Neural progenitor cell (in vitro differentiated cells): ENCODE measurements around the gene HEMK1. TPM values are rescaled to one million over a fixed set of nuclear protein-coding genes. Genes with fewer than 3 reads are reported as not detected.

Experiments used
- DNase-seq: peaks from one replicate; pipeline ENCODE4 v3.0.0-alpha.2; 2016; ENCODE audit warnings: low spot score
- H2AFZ ChIP-seq: fragments of 200-600 bp; sonication (generic); replicated peaks from 2 replicates; pipeline ENCODE4 v1.6.1; 2016; ENCODE audit warnings: antibody characterized with exemption
- H3F3A ChIP-seq: fragments of 200-600 bp; sonication (generic); 2 replicates; pipeline ENCODE4 v1.6.1; 2016; ENCODE audit warnings: antibody characterized with exemption, low read depth
- H3K27ac ChIP-seq: fragments of 200-600 bp; sonication (generic); 2 replicates; pipeline ENCODE4 v1.5.1; 2016; ENCODE audit warnings: mild to moderate bottlenecking
- H3K27me3 ChIP-seq: fragments of 200-600 bp; sonication (generic); 2 replicates; pipeline ENCODE4 v1.6.1; 2016; ENCODE audit warnings: mild to moderate bottlenecking, moderate library complexity
- H3K36me3 ChIP-seq: fragments of 200-600 bp; sonication (generic); 2 replicates; pipeline ENCODE4 v1.5.1; 2016
- H3K4me1 ChIP-seq: fragments of 200-600 bp; sonication (generic); 2 replicates; pipeline ENCODE4 v1.6.1; 2016; ENCODE audit warnings: mixed run types
- H3K4me2 ChIP-seq: fragments of 200-600 bp; sonication (generic); 2 replicates; pipeline ENCODE4 v1.6.1; 2016
- H3K4me3 ChIP-seq: fragments of 200-600 bp; sonication (generic); 2 replicates; pipeline ENCODE4 v1.5.1; 2016
- H3K79me2 ChIP-seq: fragments of 200-600 bp; sonication (generic); 2 replicates; pipeline ENCODE4 v1.6.1; 2016; ENCODE audit warnings: low read depth
- H3K9ac ChIP-seq: fragments of 200-600 bp; sonication (generic); 2 replicates; pipeline ENCODE4 v1.6.1; 2016
- H3K9me3 ChIP-seq: fragments of 200-600 bp; sonication (generic); 2 replicates; pipeline ENCODE4 v1.5.1; 2016; ENCODE audit warnings: low read depth
- H4K20me1 ChIP-seq: fragments of 200-600 bp; sonication (generic); 2 replicates; pipeline ENCODE4 v1.6.1; 2016; ENCODE audit warnings: low read depth
- H3K27ac Mint-ChIP-seq: 3 replicates; pipeline ENCODE4 v1.8.0; 2021; ENCODE audit warnings: mixed read lengths
- H3K27me3 Mint-ChIP-seq: 2 replicates; pipeline ENCODE4 v1.8.0; 2022; ENCODE audit warnings: low read depth, mild to moderate bottlenecking, inconsistent platforms, moderate library complexity, mixed read lengths; ENCODE audit not compliant: insufficient read depth
- H3K36me3 Mint-ChIP-seq: 3 replicates; pipeline ENCODE4 v1.8.0; 2021; ENCODE audit warnings: mixed read lengths
- H3K4me1 Mint-ChIP-seq: 3 replicates; pipeline ENCODE4 v1.8.0; 2021; ENCODE audit warnings: mixed read lengths
- H3K4me3 Mint-ChIP-seq: 3 replicates; pipeline ENCODE4 v1.8.0; 2021; ENCODE audit warnings: mild to moderate bottlenecking, moderate library complexity, mixed read lengths
- H3K9me3 Mint-ChIP-seq: 3 replicates; pipeline ENCODE4 v1.8.0; 2020; ENCODE audit warnings: mixed read lengths
- CTCF ChIP-seq: fragments of 200-600 bp; sonication (generic); IDR thresholded peaks from 2 replicates; pipeline ENCODE4 v1.5.1; 2017; ENCODE audit warnings: antibody characterized with exemption, mild to moderate bottlenecking
- EZH2 ChIP-seq: fragments of 200-600 bp; sonication (generic); IDR thresholded peaks from 2 replicates; pipeline ENCODE4 v1.6.1; 2017; ENCODE audit warnings: antibody characterized with exemption, mild to moderate bottlenecking, moderate library complexity
- EZH2phosphoT487 ChIP-seq: fragments of 200-600 bp; sonication (generic); IDR thresholded peaks from 2 replicates; pipeline ENCODE4 v1.6.1; 2017; ENCODE audit warnings: antibody characterized with exemption
- total RNA-seq: library from RNA; depleted of rRNA; stranded (reverse); fragments of >200 nt; gene quantifications from 2 replicates; pipeline ENCODE4 v1.2.3, GENCODE V29; 2015; ENCODE audit warnings: low replicate concordance

HEMK1 gene
- total RNA-seq, 1 donor from 2014 or later, result 9.3 TPM

- Mint-ChIP-seq H3K36me3 (no peaks in the 10 kb centered on the region), H3K4me1 (peaks cover 10% of the 10 kb centered on the region), H3K27me3 (peaks cover 14% of the 10 kb centered on the region), H3K4me3 (no peak overlapping the region), H3K27ac (no peak overlapping the region), H3K9me3 (no peaks in the 10 kb centered on the region)
- DNase-seq, result no peak
- H3K36me3 ChIP-seq, result no peaks in the 10 kb centered on the region
- H3K79me2 ChIP-seq, result no peaks in the 10 kb centered on the region
- H3K9ac ChIP-seq, result no peak overlapping the region
- TF ChIP-seq CTCF, result no peak
- no peak for TF ChIP-seq EZH2phosphoT487
- TF ChIP-seq EZH2, result no peak
- no peaks in the 10 kb centered on the region for H3F3A ChIP-seq
- H3K4me1 ChIP-seq, result no peaks in the 10 kb centered on the region
- no peak overlapping the region for H2AFZ ChIP-seq
- no peaks in the 10 kb centered on the region for H3K9me3 ChIP-seq
- H3K4me2 ChIP-seq, result no peak overlapping the region
- no peaks in the 10 kb centered on the region for H4K20me1 ChIP-seq
- no peak overlapping the region for H3K4me3 ChIP-seq
- no peak overlapping the region for H3K27ac ChIP-seq
- H3K27me3 ChIP-seq, result no peaks in the 10 kb centered on the region
Observed at GRCh38 chr3:50557106-50557505, 12.2 kb upstream of the HEMK1 start.

DNA sequence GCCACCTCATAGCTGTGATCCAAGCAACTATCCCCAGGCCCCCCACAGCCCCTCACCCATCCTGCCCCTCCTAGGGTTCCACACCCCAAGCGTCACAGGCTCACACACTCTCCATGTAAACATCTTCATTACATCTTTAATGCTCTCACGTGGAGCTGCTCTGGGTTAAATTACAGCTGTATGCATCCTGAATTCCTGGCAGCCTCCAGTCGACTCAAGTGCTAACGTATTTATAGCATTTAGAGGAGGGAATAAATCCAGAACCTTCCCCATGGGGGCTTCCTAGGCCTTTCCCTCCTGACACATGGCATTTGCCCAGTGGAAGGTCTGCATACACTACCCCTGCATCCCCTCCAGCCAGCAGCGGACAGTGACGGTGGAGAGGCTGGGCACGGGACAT lies 11.4 kb upstream of the HEMK1 start:
- H3K9ac ChIP-seq, result no peak overlapping the region
- Mint-ChIP-seq H3K27me3 (peaks cover 10% of the 10 kb centered on the region), H3K36me3 (no peaks in the 10 kb centered on the region), H3K4me3 (no peak overlapping the region), H3K9me3 (no peaks in the 10 kb centered on the region), H3K4me1 (peaks cover 10% of the 10 kb centered on the region), H3K27ac (no peak overlapping the region)
- no peak for DNase-seq
- H3K36me3 ChIP-seq, result no peaks in the 10 kb centered on the region
- H3F3A ChIP-seq, result no peaks in the 10 kb centered on the region
- no peak overlapping the region for H2AFZ ChIP-seq
- no peaks in the 10 kb centered on the region for H3K9me3 ChIP-seq
- no peak overlapping the region for H3K4me3 ChIP-seq
- no peak overlapping the region for H3K27ac ChIP-seq
- no peak overlapping the region for H3K4me2 ChIP-seq
- no peaks in the 10 kb centered on the region for H4K20me1 ChIP-seq
- TF ChIP-seq EZH2phosphoT487, result no peak
- TF ChIP-seq EZH2, result no peak
- no peak for TF ChIP-seq CTCF
- H3K79me2 ChIP-seq, result no peaks in the 10 kb centered on the region
- no peaks in the 10 kb centered on the region for H3K4me1 ChIP-seq
- no peaks in the 10 kb centered on the region for H3K27me3 ChIP-seq

GRCh38 chr3:50559702-50560101 lies 9.6 kb upstream of the HEMK1 start:
- Mint-ChIP-seq H3K9me3 (no peaks in the 10 kb centered on the region), H3K4me3 (no peak overlapping the region), H3K36me3 (no peaks in the 10 kb centered on the region), H3K27ac (no peak overlapping the region), H3K27me3 (peaks cover 11% of the 10 kb centered on the region), H3K4me1 (peaks cover 10% of the 10 kb centered on the region)
- Histone ChIP-seq H3K79me2 (no peaks in the 10 kb centered on the region), H2AFZ (no peak overlapping the region), H3K27ac (no peak overlapping the region), H3K4me2 (no peak overlapping the region), H4K20me1 (no peaks in the 10 kb centered on the region), H3K36me3 (no peaks in the 10 kb centered on the region), H3F3A (no peaks in the 10 kb centered on the region), H3K27me3 (no peaks in the 10 kb centered on the region), H3K9ac (no peak overlapping the region), H3K4me3 (no peak overlapping the region), H3K4me1 (no peaks in the 10 kb centered on the region), H3K9me3 (no peaks in the 10 kb centered on the region)
- DNase-seq, result no peak
- TF ChIP-seq CTCF, result no peak
- TF ChIP-seq EZH2phosphoT487, result no peak
- no peak for TF ChIP-seq EZH2
